SK-N-SH treated with all-trans-retinoic acid at 6 μM for 48 hours (cell line): ENCODE measurements around the gene GABBR2.

Source experiments
- ARNTL ChIP-seq: fragments of 450-650 bp; formaldehyde crosslinking; IDR thresholded peaks from 2 replicates; pipeline ENCODE4 v1.5.0; 2020; ENCODE audit warnings: low read depth, mild to moderate bottlenecking, moderate library complexity, borderline replicate concordance
- CREB5 ChIP-seq: fragments of 250-450 bp; sonication (Bioruptor Pico); IDR thresholded peaks from 2 replicates; pipeline ENCODE4 v1.5.1; 2020; ENCODE audit warnings: low read depth, mild to moderate bottlenecking, moderate library complexity
- ISL1 ChIP-seq: fragments of 250-450 bp; sonication (Bioruptor Pico); IDR thresholded peaks from 2 replicates; pipeline ENCODE4 v2.1.2; 2022; ENCODE audit warnings: mild to moderate bottlenecking, moderate library complexity
- PATZ1 ChIP-seq: fragments of 250-450 bp; sonication (Bioruptor Pico); IDR thresholded peaks from 2 replicates; pipeline ENCODE4 v1.8.0; 2020; ENCODE audit warnings: mild to moderate bottlenecking, moderate library complexity, borderline replicate concordance
- ZFP3 ChIP-seq: fragments of 250-450 bp; sonication (Bioruptor Pico); IDR thresholded peaks from 2 replicates; pipeline ENCODE4 v1.5.0; 2020; ENCODE audit warnings: mild to moderate bottlenecking, moderate library complexity
- ZNF565 ChIP-seq: fragments of 450-650 bp; formaldehyde crosslinking; conservative IDR thresholded peaks from 2 replicates; pipeline ENCODE4 v1.5.0; 2020; ENCODE audit warnings: low read depth, mild to moderate bottlenecking, moderate library complexity

GRCh38 chr9:98660541-98660940, 48.2 kb downstream of the GABBR2 start:
- TF ChIP-seq ISL1 (CRISPR knock-in tag), result no peak
- no peak for TF ChIP-seq CREB5 (CRISPR knock-in tag)
- TF ChIP-seq ZNF565 (CRISPR knock-in tag), result no peak
- TF ChIP-seq ZFP3 (CRISPR knock-in tag), result no peak
- no peak for TF ChIP-seq PATZ1
- no peak for TF ChIP-seq ARNTL (CRISPR knock-in tag)
